ENCODE measurements around the gene CAND1.
A peak's percentile ranks its signal among the peaks of the same experiment; 100 is the strongest.

Gene CAND1

GRCh38 chr12:67269633-67270573 is 745 bp downstream of the CAND1 start:
- peak overlapping the region; percentile 82 for H3K4me3 ChIP-seq (ENCODE audit: insufficient read depth, low read length, poor library complexity, severe bottlenecking)
- peaks cover 34% of the 10 kb centered on the region for H4K20me1 ChIP-seq (ENCODE audit: low read depth, low read length)
- no peaks in the 10 kb centered on the region for H3K27me3 ChIP-seq (ENCODE audit: low read length)
- peak overlapping the region; percentile 98 for H3K9ac ChIP-seq (ENCODE audit: low read length)
- H3K79me2 ChIP-seq (ENCODE audit: insufficient read depth, low read length) = peaks cover 55% of the 10 kb centered on the region
- TF ChIP-seq, protein P1, sequence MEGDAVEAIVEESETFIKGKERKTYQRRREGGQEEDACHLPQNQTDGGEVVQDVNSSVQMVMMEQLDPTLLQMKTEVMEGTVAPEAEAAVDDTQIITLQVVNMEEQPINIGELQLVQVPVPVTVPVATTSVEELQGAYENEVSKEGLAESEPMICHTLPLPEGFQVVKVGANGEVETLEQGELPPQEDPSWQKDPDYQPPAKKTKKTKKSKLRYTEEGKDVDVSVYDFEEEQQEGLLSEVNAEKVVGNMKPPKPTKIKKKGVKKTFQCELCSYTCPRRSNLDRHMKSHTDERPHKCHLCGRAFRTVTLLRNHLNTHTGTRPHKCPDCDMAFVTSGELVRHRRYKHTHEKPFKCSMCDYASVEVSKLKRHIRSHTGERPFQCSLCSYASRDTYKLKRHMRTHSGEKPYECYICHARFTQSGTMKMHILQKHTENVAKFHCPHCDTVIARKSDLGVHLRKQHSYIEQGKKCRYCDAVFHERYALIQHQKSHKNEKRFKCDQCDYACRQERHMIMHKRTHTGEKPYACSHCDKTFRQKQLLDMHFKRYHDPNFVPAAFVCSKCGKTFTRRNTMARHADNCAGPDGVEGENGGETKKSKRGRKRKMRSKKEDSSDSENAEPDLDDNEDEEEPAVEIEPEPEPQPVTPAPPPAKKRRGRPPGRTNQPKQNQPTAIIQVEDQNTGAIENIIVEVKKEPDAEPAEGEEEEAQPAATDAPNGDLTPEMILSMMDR (IDR thresholded peaks at IDR 0.05; ENCODE audit: insufficient read depth, low read length, poor library complexity, severe bottlenecking) = no peak
- TF ChIP-seq EZH2phosphoT487 (conservative IDR thresholded peaks at IDR 0.05; ENCODE audit: low read length) = no peak
- no peaks in the 10 kb centered on the region for H3K9me2 ChIP-seq (replicated peaks; ENCODE audit: insufficient read depth, low read length)
- H3K27ac ChIP-seq (ENCODE audit: low read depth, low read length) = peak overlapping the region; percentile 91
- H3K4me2 ChIP-seq (ENCODE audit: low read depth, low read length, poor library complexity, severe bottlenecking) = peak overlapping the region; percentile 98
- no peaks in the 10 kb centered on the region for H3K9me3 ChIP-seq (ENCODE audit: insufficient read depth, low read length)
- H3F3A ChIP-seq (ENCODE audit: insufficient read depth) = no peaks in the 10 kb centered on the region
- no peak overlapping the region for H2AFZ ChIP-seq (ENCODE audit: low read depth, low read length, severe bottlenecking)
- H3K36me3 ChIP-seq (ENCODE audit: low read length) = peaks cover 8% of the 10 kb centered on the region; the same call in 1 of the 2 replicates

DNA sequence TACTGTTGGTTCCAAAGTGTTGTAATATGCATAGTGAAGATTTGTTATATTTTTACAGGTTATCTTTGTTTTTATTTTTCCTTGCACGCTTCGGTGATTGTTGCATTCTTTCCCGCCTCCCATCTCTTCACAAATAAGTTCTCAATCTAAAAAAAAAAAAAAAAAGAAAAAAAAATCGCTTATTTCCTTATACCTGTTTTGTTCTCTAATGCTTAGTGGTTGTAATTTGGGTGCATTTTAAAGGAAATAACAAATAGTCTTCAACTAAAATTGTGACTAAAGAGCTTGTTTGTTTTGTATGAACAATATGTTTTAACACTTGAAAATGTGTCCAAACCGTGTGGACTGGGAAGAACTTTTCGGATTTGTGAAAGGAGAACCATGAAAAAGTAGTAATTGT is 1.5 kb downstream of the CAND1 start:
- H3F3A ChIP-seq (ENCODE audit: insufficient read depth) = no peaks in the 10 kb centered on the region

GRCh38 chr12:67271976-67272375 is 2.8 kb downstream of the CAND1 start:
- Histone ChIP-seq H3K79me2 (ENCODE audit: insufficient read depth, low read length) (peaks cover 76% of the 10 kb centered on the region), H3K9ac (ENCODE audit: low read length) (peak overlapping the region; percentile 98; the same call in 1 of the 2 replicates), H3F3A (ENCODE audit: insufficient read depth) (no peaks in the 10 kb centered on the region), H2AFZ (ENCODE audit: low read depth, low read length, severe bottlenecking) (no peak overlapping the region), H3K9me3 (ENCODE audit: insufficient read depth, low read length) (no peaks in the 10 kb centered on the region), H3K27ac (ENCODE audit: low read depth, low read length) (no peak overlapping the region), H4K20me1 (ENCODE audit: low read depth, low read length) (peaks cover 49% of the 10 kb centered on the region), H3K9me2 (replicated peaks; ENCODE audit: insufficient read depth, low read length) (no peaks in the 10 kb centered on the region), H3K36me3 (ENCODE audit: low read length) (peaks cover 9% of the 10 kb centered on the region; the same call in 1 of the 2 replicates), H3K4me3 (ENCODE audit: insufficient read depth, low read length, poor library complexity, severe bottlenecking) (peak overlapping the region; percentile 82), H3K27me3 (ENCODE audit: low read length) (no peaks in the 10 kb centered on the region), H3K4me2 (ENCODE audit: low read depth, low read length, poor library complexity, severe bottlenecking) (peak overlapping the region; percentile 98)
- no peak for TF ChIP-seq EZH2phosphoT487 (conservative IDR thresholded peaks at IDR 0.05; ENCODE audit: low read length)
- TF ChIP-seq, protein P1 (IDR thresholded peaks at IDR 0.05; ENCODE audit: insufficient read depth, low read length, poor library complexity, severe bottlenecking) = no peak

More for the DNA sequence above, 1.5 kb downstream of the CAND1 start:
- Histone ChIP-seq H4K20me1 (ENCODE audit: low read depth, low read length) (peaks cover 37% of the 10 kb centered on the region), H3K27me3 (ENCODE audit: low read length) (no peaks in the 10 kb centered on the region), H3K9me3 (ENCODE audit: insufficient read depth, low read length) (no peaks in the 10 kb centered on the region), H3K4me3 (ENCODE audit: insufficient read depth, low read length, poor library complexity, severe bottlenecking) (peak overlapping the region; percentile 82), H2AFZ (ENCODE audit: low read depth, low read length, severe bottlenecking) (no peak overlapping the region), H3K36me3 (ENCODE audit: low read length) (peaks cover 8% of the 10 kb centered on the region; the same call in 1 of the 2 replicates), H3K9ac (ENCODE audit: low read length) (peak overlapping the region; percentile 98), H3K9me2 (replicated peaks; ENCODE audit: insufficient read depth, low read length) (no peaks in the 10 kb centered on the region), H3K79me2 (ENCODE audit: insufficient read depth, low read length) (peaks cover 62% of the 10 kb centered on the region), H3K27ac (ENCODE audit: low read depth, low read length) (peak overlapping the region; percentile 91), H3K4me2 (ENCODE audit: low read depth, low read length, poor library complexity, severe bottlenecking) (peak overlapping the region; percentile 98)
- no peak for TF ChIP-seq EZH2phosphoT487 (conservative IDR thresholded peaks at IDR 0.05; ENCODE audit: low read length)
- TF ChIP-seq, protein P1 (IDR thresholded peaks at IDR 0.05; ENCODE audit: insufficient read depth, low read length, poor library complexity, severe bottlenecking) = no peak
